ENCODE results near the gene SNX4. TPM values are rescaled to one million over a fixed set of nuclear protein-coding genes. Genes with fewer than 3 reads are reported as not detected.

SNX4 gene
- total RNA-seq, 5 donors from 2014 or later (not counting 1 experiment from before 2014, with no cell fraction given) = 17.6 to 23.5 (median 19.4) TPM

GRCh38 chr3:125435231-125435630 lies 84.8 kb downstream of the SNX4 start:
- no peaks in the 10 kb centered on the region for H3K27me3 Mint-ChIP-seq
- Histone ChIP-seq H3K27ac (ENCODE audit: low read length) (no peak overlapping the region), H3K27me3 (replicated peaks in 1 of 2; ENCODE audit: control insufficient read depth in 2 of 2, extremely low read depth in 1 of 2, insufficient read depth in 2 of 2, low read length in 1 of 2) (peaks cover 0 to 2% of the 10 kb centered on the region in 2 experiments), H3K9me3 (no peaks in the 10 kb centered on the region), H3K4me1 (ENCODE audit: control insufficient read depth in 1 of 2, extremely low read depth in 1 of 2, insufficient read depth in 2 of 2, low read length in 2 of 2) (no peaks in the 10 kb centered on the region), H3K4me3 (ENCODE audit: control insufficient read depth in 1 of 2, extremely low read depth in 1 of 2, low read length in 1 of 2) (no peak overlapping the region), H3K36me3 (ENCODE audit: control insufficient read depth in 2 of 2, extremely low read depth in 1 of 2, insufficient read depth in 1 of 2, low read length in 1 of 2) (no peaks in the 10 kb centered on the region)
- H3K9me3 Mint-ChIP-seq = no peaks in the 10 kb centered on the region
- H3K4me1 Mint-ChIP-seq = peaks cover 0 to 2% (median 0%) of the 10 kb centered on the region in 3 donors
- no peaks in the 10 kb centered on the region for H3K36me3 Mint-ChIP-seq
- H3K27ac Mint-ChIP-seq = no peak overlapping the region
- no peak for ATAC-seq (replicated peaks in 1 of 4)
- POLR2A ChIA-PET = no interaction called here
- no peak for DNase-seq
- no peak overlapping the region for H3K4me3 Mint-ChIP-seq
- CTCF ChIA-PET = interaction anchor here (0.6 to 1.7 kb wide), 7 partner anchors 10 to 674 kb away, joined by 3 to 7 read pairs (median 3); no protein-coding TSS in a partner anchor
- 95% methylated on average over 2 of the region's 2 CpGs for WGBS (ENCODE audit: insufficient coverage)

DNA sequence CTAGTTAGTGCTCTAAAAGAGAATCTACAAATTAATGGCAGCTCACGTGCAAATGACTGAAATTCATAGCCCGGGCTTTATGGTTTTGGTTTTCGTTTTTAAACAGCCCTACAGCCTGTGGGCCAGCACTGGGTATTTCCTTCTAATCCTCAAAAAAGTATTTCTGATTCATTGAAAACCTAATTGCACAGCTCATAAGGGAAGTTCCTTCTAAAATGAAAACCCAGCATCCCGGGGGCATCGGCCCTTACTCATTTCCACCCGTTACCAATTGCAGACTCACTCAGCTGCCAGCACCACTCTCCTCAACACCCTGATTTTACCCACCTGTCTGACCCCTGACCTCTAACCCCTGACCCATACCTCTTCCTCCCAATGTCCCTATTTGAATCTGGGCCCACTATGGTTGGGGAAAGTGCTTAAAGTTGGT lies 85.4 kb downstream of the SNX4 start:
- no peaks in the 10 kb centered on the region for H3K27me3 Mint-ChIP-seq
- ATAC-seq (replicated peaks in 1 of 4) = no peak

GRCh38 chr3:125433611-125434041 lies 86.4 kb downstream of the SNX4 start:
- H3K4me1 ChIP-seq (ENCODE audit: control insufficient read depth in 1 of 2, extremely low read depth in 1 of 2, insufficient read depth in 2 of 2, low read length in 2 of 2) = no peaks in the 10 kb centered on the region
- CTCF ChIA-PET = interaction anchor here in 1 of 2 donors (1.7 kb wide), 1 partner anchor 439 kb away, joined by 5 read pairs; no protein-coding TSS in a partner anchor
- POLR2A ChIA-PET = no interaction called here

More for the DNA sequence above, 85.4 kb downstream of the SNX4 start:
- Mint-ChIP-seq H3K9me3 (no peaks in the 10 kb centered on the region), H3K4me3 (no peak overlapping the region), H3K27ac (no peak overlapping the region), H3K4me1 (peaks cover 0 to 2% (median 0%) of the 10 kb centered on the region in 3 donors), H3K36me3 (no peaks in the 10 kb centered on the region)
- Histone ChIP-seq H3K4me3 (ENCODE audit: control insufficient read depth in 1 of 2, extremely low read depth in 1 of 2, low read length in 1 of 2) (no peak overlapping the region), H3K27ac (ENCODE audit: low read length) (no peak overlapping the region), H3K9me3 (no peaks in the 10 kb centered on the region), H3K4me1 (ENCODE audit: control insufficient read depth in 1 of 2, extremely low read depth in 1 of 2, insufficient read depth in 2 of 2, low read length in 2 of 2) (no peaks in the 10 kb centered on the region), H3K27me3 (replicated peaks in 1 of 2; ENCODE audit: control insufficient read depth in 2 of 2, extremely low read depth in 1 of 2, insufficient read depth in 2 of 2, low read length in 1 of 2) (peaks cover 0 to 2% of the 10 kb centered on the region in 2 experiments), H3K36me3 (ENCODE audit: control insufficient read depth in 2 of 2, extremely low read depth in 1 of 2, insufficient read depth in 1 of 2, low read length in 1 of 2) (no peaks in the 10 kb centered on the region)
- ChIA-PET CTCF (interaction anchor here (0.6 to 1.7 kb wide), 6 partner anchors 10 to 674 kb away, joined by 3 to 7 read pairs (median 4); no protein-coding TSS in a partner anchor), POLR2A (no interaction called here)
- 74% methylated on average over 5 of the region's 6 CpGs for WGBS (ENCODE audit: insufficient coverage)
- no peak for DNase-seq

GRCh38 chr3:125433091-125433534 lies 86.9 kb downstream of the SNX4 start:
- ChIA-PET CTCF (interaction anchor here in 1 of 2 donors (1.7 kb wide), 1 partner anchor 438 kb away, joined by 5 read pairs; no protein-coding TSS in a partner anchor), POLR2A (no interaction called here)
- no peaks in the 10 kb centered on the region for H3K27me3 Mint-ChIP-seq
- no peak overlapping the region for H3K27ac Mint-ChIP-seq
- H3K36me3 Mint-ChIP-seq = no peaks in the 10 kb centered on the region
- DNase-seq (no peak), ATAC-seq (replicated peaks in 1 of 4) (no peak)
- Histone ChIP-seq H3K4me3 (ENCODE audit: control insufficient read depth in 1 of 2, extremely low read depth in 1 of 2, low read length in 1 of 2) (no peak overlapping the region), H3K36me3 (ENCODE audit: control insufficient read depth in 2 of 2, extremely low read depth in 1 of 2, insufficient read depth in 1 of 2, low read length in 1 of 2) (no peaks in the 10 kb centered on the region), H3K4me1 (ENCODE audit: control insufficient read depth in 1 of 2, extremely low read depth in 1 of 2, insufficient read depth in 2 of 2, low read length in 2 of 2) (no peaks in the 10 kb centered on the region), H3K9me3 (no peaks in the 10 kb centered on the region), H3K27me3 (replicated peaks in 1 of 2; ENCODE audit: control insufficient read depth in 2 of 2, extremely low read depth in 1 of 2, insufficient read depth in 2 of 2, low read length in 1 of 2) (peaks cover 0 to 4% of the 10 kb centered on the region in 2 experiments), H3K27ac (ENCODE audit: low read length) (no peak overlapping the region)
- H3K4me3 Mint-ChIP-seq = no peak overlapping the region
- H3K9me3 Mint-ChIP-seq = no peaks in the 10 kb centered on the region
- peaks cover 0 to 2% (median 0%) of the 10 kb centered on the region in 3 donors for H3K4me1 Mint-ChIP-seq
- 85% methylated on average over 6 of the region's 6 CpGs for WGBS (ENCODE audit: insufficient coverage)

More at GRCh38 chr3:125433611-125434041, 86.4 kb downstream of the SNX4 start:
- no peak overlapping the region for H3K4me3 Mint-ChIP-seq
- no peak for DNase-seq
- H3K4me1 Mint-ChIP-seq = peaks cover 0 to 2% (median 0%) of the 10 kb centered on the region in 3 donors
- 95% methylated on average over 4 of the region's 6 CpGs for WGBS (ENCODE audit: insufficient coverage)
- no peaks in the 10 kb centered on the region for H3K27me3 Mint-ChIP-seq
- H3K27ac Mint-ChIP-seq = no peak overlapping the region
- peaks cover 0 to 4% of the 10 kb centered on the region in 2 experiments for H3K27me3 ChIP-seq (replicated peaks in 1 of 2; ENCODE audit: control insufficient read depth in 2 of 2, extremely low read depth in 1 of 2, insufficient read depth in 2 of 2, low read length in 1 of 2)
- no peak for ATAC-seq (replicated peaks in 1 of 4)
- no peak overlapping the region for H3K27ac ChIP-seq (ENCODE audit: low read length)
- no peaks in the 10 kb centered on the region for H3K9me3 ChIP-seq
- no peaks in the 10 kb centered on the region for H3K36me3 ChIP-seq (ENCODE audit: control insufficient read depth in 2 of 2, extremely low read depth in 1 of 2, insufficient read depth in 1 of 2, low read length in 1 of 2)
- H3K36me3 Mint-ChIP-seq = no peaks in the 10 kb centered on the region
- no peak overlapping the region for H3K4me3 ChIP-seq (ENCODE audit: control insufficient read depth in 1 of 2, extremely low read depth in 1 of 2, low read length in 1 of 2)
- H3K9me3 Mint-ChIP-seq = no peaks in the 10 kb centered on the region

DNA sequence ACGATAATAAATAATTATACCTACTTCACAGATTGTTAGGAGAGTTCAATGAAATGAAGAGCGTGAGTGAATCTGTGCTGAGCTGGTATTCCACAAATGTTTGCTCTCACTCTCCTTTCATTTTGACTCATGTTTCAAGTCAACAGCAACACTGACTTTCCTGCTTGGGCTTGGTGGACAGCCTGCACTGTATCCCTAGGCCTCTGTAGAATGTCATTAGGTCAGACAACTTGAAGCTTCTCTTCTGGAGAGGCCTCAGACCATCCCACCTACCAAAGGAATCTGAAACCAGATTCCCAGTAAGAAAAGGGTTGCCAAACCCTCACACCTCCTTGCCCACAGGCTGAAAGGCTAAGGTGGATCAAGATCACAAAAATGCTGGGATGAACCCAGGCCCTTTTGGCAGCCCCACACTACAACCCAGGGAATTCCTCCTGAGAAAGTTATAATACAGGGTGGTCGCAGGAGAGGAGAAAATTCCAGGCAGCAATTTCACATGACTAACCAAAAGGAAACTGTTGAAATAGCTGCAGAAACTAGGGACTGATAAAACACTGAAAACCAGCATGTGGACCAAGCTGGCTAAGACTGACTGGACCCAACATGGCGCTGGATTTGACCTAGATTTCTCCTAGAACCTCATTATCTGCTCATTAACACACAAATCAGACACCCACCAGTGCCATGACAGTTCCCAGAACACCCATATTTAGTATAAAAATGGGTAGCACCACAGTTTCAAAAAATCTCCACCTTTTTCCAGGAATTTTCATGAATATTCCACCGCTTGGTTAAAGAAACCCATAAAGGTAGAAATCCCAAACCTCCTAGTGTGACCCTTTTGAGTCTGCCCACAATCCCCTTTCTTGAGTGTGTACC lies 87.9 kb downstream of the SNX4 start:
- H3K9me3 Mint-ChIP-seq = no peaks in the 10 kb centered on the region
- no peaks in the 10 kb centered on the region for H3K4me1 Mint-ChIP-seq
- Histone ChIP-seq H3K4me1 (ENCODE audit: control insufficient read depth in 1 of 2, extremely low read depth in 1 of 2, insufficient read depth in 2 of 2, low read length in 2 of 2) (no peaks in the 10 kb centered on the region), H3K36me3 (ENCODE audit: control insufficient read depth in 2 of 2, extremely low read depth in 1 of 2, insufficient read depth in 1 of 2, low read length in 1 of 2) (no peaks in the 10 kb centered on the region), H3K27me3 (replicated peaks in 1 of 2; ENCODE audit: control insufficient read depth in 2 of 2, extremely low read depth in 1 of 2, insufficient read depth in 2 of 2, low read length in 1 of 2) (peaks cover 0 to 4% of the 10 kb centered on the region in 2 experiments), H3K4me3 (ENCODE audit: control insufficient read depth in 1 of 2, extremely low read depth in 1 of 2, low read length in 1 of 2) (no peak overlapping the region), H3K27ac (ENCODE audit: low read length) (no peak overlapping the region), H3K9me3 (no peaks in the 10 kb centered on the region)
- WGBS (ENCODE audit: insufficient coverage) = 80% methylated on average over 1 of the region's 5 CpGs
- no peak for DNase-seq
- no peak overlapping the region for H3K27ac Mint-ChIP-seq
- POLR2A ChIA-PET = no interaction called here
- no peak overlapping the region for H3K4me3 Mint-ChIP-seq
- CTCF ChIA-PET = no interaction called here
- no peaks in the 10 kb centered on the region for H3K27me3 Mint-ChIP-seq
- no peak for ATAC-seq (replicated peaks in 1 of 4)
- no peaks in the 10 kb centered on the region for H3K36me3 Mint-ChIP-seq

GRCh38 chr3:125431391-125431790 lies 88.6 kb downstream of the SNX4 start:
- H3K27me3 ChIP-seq (replicated peaks in 1 of 2; ENCODE audit: control insufficient read depth in 2 of 2, extremely low read depth in 1 of 2, insufficient read depth in 2 of 2, low read length in 1 of 2) = peaks cover 0 to 4% of the 10 kb centered on the region in 2 experiments
- H3K9me3 ChIP-seq = no peaks in the 10 kb centered on the region
- H3K27ac Mint-ChIP-seq = no peak overlapping the region
- no peaks in the 10 kb centered on the region for H3K36me3 ChIP-seq (ENCODE audit: control insufficient read depth in 2 of 2, extremely low read depth in 1 of 2, insufficient read depth in 1 of 2, low read length in 1 of 2)
- no peaks in the 10 kb centered on the region for H3K36me3 Mint-ChIP-seq
- H3K4me1 ChIP-seq (ENCODE audit: control insufficient read depth in 1 of 2, extremely low read depth in 1 of 2, insufficient read depth in 2 of 2, low read length in 2 of 2) = no peaks in the 10 kb centered on the region
- CTCF ChIA-PET = no interaction called here
- H3K27ac ChIP-seq (ENCODE audit: low read length) = no peak overlapping the region
- ATAC-seq (replicated peaks in 1 of 4) = no peak
- H3K4me3 Mint-ChIP-seq = no peak overlapping the region
- H3K27me3 Mint-ChIP-seq = no peaks in the 10 kb centered on the region
- no peaks in the 10 kb centered on the region for H3K9me3 Mint-ChIP-seq
- no peak overlapping the region for H3K4me3 ChIP-seq (ENCODE audit: control insufficient read depth in 1 of 2, extremely low read depth in 1 of 2, low read length in 1 of 2)
- no peak for DNase-seq
- 100% methylated on average over 2 of the region's 2 CpGs for WGBS (ENCODE audit: insufficient coverage)
- H3K4me1 Mint-ChIP-seq = no peaks in the 10 kb centered on the region
- POLR2A ChIA-PET = no interaction called here

Measured in T-cell (primary cell).